Osteocyte (in vitro differentiated cells): ENCODE results near the gene FBXO48. TPM values are rescaled to one million over a fixed set of nuclear protein-coding genes. Genes with fewer than 3 reads are reported as not detected.

ENCODE experiments used
- total RNA-seq: library from RNA; stranded (reverse); gene quantifications from 2 replicates; pipeline ENCODE4 v1.2.1, GENCODE V29; 2021

The FBXO48 gene
- total RNA-seq, 1 donor from 2014 or later, result 0.81 TPM

Other genes starting within 250 kb of the FBXO48 start
- 68.4 and 69.3 TPM in 2 replicates for gene PPP3R1, start 214.8 kb downstream of the FBXO48 start, total RNA-seq
- gene CNRIP1, start 147.3 kb downstream of the FBXO48 start, total RNA-seq, result 33.9 and 35.9 TPM in 2 replicates
- 0.19 TPM in 1 of 2 replicates, not detected in the other for gene PLEK, start 102.0 kb downstream of the FBXO48 start, total RNA-seq
- 5.8 and 6.4 TPM in 2 replicates for gene APLF, start 291 bp upstream of the FBXO48 start, total RNA-seq
- not detected in 2 replicates for gene PROKR1, start 176.3 kb upstream of the FBXO48 start, total RNA-seq